CD4-positive, alpha-beta T cell treated with Interferon alpha-2 for 1 hour (primary cell): ENCODE measurements around the gene RASGRP4.
"Not testable (repeated sequence)": the region's sequence is repeated elsewhere in the genome, so short reads cannot be mapped to it uniquely, and the experiment has no call there.

Experiments used
- DNase-seq, 2 donors: peaks; one replicate each; pipeline ENCODE4 v3.0.0-alpha.2; 2020 to 2022

The RASGRP4 gene, protein sequence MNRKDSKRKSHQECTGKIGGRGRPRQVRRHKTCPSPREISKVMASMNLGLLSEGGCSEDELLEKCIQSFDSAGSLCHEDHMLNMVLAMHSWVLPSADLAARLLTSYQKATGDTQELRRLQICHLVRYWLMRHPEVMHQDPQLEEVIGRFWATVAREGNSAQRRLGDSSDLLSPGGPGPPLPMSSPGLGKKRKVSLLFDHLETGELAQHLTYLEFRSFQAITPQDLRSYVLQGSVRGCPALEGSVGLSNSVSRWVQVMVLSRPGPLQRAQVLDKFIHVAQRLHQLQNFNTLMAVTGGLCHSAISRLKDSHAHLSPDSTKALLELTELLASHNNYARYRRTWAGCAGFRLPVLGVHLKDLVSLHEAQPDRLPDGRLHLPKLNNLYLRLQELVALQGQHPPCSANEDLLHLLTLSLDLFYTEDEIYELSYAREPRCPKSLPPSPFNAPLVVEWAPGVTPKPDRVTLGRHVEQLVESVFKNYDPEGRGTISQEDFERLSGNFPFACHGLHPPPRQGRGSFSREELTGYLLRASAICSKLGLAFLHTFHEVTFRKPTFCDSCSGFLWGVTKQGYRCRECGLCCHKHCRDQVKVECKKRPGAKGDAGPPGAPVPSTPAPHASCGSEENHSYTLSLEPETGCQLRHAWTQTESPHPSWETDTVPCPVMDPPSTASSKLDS

DNA sequence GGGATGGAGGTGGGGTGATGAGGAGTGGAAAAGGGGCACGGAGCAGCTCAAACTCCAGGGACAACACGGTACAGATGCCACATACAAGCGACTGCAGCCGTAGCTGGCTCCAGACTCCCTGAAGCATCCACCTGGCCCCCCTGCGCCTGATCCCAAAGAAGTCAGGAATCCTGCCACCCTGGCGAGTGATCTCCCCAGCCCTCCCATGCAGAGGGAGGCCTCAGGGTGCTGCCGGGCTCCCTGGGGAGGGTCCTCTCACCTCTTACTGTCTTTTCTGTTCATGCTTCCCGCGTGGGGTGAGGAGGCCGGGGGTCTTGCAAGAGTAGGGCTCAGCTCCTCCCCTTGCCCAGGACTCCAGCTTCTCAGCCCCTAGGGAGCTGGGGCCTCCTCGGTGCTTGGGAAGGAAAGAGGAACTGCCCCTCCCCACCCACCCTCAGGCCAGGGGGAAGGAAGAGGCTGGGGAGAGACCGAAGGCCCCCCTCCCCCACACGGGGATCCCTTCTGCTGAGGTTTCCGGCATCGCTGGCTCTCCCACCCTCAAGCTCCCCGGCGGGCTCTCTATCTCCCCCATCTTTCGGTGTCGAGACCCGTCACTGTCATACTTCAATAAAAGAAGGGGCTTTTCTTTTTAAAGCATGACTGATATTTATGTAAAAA lies at the start of gene RASGRP4:
Gene RASGRP4 (minus strand): TSS at position 410 of the 657 bp plus-strand sequence. CDS start 128 bp downstream, at position 282.
- peak; percentile 41 to 43 for DNase-seq

DNA sequence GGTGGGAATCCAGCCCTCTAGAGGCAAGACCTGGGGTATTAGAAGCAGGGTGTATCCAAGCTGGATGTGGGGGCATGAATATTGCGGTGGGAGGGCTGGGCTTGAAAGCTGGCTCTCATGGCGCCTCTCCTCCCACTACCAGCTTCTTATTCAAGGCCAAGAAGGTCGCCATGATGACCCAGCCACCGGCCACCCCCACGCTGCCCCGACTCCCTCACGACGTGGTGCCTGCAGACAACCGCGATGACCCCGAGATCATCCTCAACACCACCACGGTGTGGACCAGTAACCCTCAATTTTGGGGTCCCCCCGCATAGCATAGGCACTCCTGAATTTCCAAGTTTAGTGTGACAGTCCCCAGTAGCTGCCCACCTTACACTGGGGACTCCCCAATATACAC lies 49.2 kb upstream of the RASGRP4 start:
- DNase-seq: no peak

DNA sequence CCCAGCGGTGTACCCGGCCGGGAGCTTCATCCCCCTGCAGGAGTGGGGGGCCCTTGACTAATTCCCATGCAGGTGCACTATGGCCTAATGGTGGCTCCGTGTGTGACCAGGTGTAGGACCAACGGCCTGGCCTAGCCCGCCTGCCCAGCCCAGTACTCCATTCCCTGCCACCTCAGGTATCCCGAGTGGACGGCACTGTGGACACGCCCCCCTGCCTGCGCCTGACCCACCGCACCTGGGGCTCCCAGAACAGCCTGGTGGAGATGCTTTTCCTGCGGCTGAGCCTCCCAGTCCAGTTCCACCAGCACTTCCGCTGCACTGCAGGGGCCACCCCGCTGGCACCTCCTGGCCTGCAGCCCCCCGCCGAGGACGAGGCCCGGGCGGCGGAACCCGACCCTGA lies 47.2 kb upstream of the RASGRP4 start:
- no peak for DNase-seq

DNA sequence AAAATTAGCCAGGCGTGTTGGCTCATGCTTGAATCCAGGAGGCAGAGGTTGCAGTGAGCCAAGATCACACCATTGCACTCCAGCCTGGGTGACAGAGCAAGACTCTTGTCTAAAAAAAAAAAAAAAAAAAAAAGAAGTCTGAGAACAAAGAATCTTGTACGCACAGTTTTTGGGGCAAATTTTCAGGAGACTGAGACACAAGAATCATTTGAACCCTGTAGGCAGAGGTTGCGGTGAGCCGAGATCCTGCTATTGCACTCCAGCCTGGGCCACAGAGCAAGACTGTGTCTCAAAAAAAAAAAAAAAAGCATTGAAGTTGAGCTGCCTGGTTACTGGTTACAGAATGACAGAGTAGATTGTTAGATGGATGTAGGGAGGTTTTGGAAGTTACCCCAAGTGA lies 46.7 kb upstream of the RASGRP4 start:
- DNase-seq: not testable (repeated sequence)

DNA sequence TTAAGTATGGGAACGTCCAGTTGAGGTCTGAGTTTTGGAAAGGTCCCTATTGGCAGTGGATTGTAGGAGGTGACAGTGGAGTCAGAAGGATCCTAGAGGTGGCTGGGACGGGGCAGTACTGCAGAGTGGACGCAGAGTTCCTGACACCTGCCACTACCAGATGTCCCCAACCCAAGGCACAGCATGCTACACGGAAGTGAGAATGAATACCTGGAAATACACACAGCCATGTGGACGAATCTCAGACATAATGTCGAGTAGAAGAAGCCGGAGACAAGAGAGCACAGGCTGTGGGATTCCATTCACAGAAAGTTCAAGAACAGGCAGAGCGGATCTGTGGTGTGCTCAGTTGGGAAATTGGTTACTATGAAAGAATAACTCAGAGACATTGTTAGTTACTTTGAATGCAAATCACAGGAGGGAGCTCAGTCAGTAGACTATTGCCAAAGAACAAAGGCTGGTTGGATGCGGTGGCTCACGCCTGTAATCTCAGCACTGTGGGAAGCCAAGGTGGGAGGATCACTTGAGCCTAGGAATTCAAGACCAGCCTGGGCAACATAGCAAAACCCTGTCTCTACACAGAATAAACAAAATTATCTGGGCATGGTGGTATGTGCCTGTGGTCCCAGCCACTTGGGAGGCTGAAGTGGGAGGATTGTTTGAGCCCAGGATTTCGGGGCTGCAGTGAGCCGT lies 44.9 kb upstream of the RASGRP4 start:
- DNase-seq: no peak

GRCh38 chr19:38469151-38469550 lies 43.1 kb upstream of the RASGRP4 start:
- no peak for DNase-seq

DNA sequence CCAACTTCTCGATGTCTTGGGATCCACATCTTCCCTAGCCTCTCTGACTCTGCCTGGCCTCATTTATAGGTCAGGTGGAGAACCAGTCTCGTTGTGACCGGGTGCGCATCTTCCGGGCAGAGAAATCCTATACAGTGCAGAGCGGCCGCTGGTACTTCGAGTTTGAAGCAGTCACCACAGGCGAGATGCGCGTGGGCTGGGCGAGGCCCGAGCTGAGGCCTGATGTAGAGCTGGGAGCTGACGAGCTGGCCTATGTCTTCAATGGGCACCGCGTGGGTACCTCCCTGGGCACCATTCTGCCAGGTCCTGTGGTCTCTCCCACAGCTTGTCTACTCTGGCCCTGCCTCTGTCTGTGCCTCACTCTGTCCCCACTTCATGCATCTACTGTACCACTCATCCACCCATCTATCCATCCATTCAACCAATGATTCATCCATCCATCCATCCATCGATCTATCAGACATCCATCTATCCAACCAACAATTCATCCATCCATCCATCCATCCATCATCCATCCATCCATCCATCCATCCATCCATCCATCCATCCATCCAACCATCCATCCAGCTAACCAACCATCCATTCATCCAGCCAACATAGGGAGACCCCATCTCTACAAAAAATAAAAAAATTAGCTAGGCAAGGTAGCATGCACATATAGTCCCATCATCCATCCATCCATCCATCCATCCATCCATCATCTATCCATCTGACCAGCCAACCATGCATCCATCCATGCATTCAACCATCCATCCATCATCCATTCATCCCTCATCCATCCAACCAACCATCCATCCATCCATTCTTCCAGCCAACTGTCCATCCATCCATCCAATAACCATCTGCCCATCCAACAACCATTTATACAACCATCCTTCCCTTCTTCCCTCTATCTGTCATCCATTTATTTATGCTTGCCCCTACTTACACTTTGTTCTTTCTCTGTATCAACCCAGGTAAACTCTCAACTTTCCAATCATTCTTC lies 41.8 kb upstream of the RASGRP4 start:
- DNase-seq: no peak

DNA sequence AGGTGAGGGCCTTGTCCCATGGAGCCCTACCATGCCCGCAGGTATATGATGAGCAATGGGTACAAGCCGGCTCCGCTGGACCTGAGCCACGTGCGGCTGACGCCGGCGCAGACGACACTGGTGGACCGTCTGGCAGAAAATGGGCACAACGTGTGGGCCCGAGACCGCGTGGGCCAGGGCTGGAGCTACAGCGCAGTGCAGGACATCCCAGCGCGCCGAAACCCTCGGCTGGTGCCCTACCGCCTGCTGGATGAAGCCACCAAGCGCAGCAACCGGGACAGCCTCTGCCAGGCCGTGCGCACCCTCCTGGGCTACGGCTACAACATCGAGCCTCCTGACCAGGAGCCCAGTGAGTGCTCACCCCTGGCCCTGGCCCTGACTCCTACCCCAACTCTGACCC lies 40.0 kb upstream of the RASGRP4 start:
- DNase-seq: no peak

GRCh38 chr19:38464421-38465082 lies 38.5 kb upstream of the RASGRP4 start:
- DNase-seq: no peak

DNA sequence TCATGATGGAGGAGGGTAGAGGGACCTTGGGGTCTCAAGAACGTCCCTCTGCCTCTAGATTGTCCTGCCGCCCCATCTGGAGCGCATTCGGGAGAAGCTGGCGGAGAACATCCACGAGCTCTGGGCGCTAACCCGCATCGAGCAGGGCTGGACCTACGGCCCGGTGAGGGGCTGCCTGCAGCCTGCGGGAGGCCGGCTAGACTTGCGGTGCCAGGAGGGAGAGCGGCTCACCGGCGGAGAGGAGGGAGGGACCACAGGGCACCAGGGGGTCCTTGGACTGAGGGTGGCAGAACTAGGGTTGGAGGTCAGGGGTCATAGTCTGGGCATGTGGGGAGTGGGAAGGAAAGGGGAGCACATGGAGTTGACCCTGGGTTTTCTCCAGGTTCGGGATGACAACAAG lies 37.3 kb upstream of the RASGRP4 start:
- DNase-seq: no peak

DNA sequence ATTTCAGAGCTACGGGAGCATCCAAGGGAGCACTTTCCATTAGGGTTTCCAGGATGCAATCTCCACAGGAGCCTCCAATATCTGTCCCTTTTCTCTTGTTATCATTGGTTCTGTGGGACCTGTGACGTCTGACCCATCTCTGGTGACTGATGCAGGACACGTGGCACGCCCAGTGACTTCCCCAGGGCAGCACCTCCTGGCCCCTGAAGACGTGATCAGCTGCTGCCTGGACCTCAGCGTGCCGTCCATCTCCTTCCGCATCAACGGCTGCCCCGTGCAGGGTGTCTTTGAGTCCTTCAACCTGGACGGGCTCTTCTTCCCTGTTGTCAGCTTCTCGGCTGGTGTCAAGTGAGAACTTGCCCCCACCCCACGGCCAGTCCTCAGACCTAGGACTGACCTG lies 33.0 kb upstream of the RASGRP4 start:
- DNase-seq: no peak

DNA sequence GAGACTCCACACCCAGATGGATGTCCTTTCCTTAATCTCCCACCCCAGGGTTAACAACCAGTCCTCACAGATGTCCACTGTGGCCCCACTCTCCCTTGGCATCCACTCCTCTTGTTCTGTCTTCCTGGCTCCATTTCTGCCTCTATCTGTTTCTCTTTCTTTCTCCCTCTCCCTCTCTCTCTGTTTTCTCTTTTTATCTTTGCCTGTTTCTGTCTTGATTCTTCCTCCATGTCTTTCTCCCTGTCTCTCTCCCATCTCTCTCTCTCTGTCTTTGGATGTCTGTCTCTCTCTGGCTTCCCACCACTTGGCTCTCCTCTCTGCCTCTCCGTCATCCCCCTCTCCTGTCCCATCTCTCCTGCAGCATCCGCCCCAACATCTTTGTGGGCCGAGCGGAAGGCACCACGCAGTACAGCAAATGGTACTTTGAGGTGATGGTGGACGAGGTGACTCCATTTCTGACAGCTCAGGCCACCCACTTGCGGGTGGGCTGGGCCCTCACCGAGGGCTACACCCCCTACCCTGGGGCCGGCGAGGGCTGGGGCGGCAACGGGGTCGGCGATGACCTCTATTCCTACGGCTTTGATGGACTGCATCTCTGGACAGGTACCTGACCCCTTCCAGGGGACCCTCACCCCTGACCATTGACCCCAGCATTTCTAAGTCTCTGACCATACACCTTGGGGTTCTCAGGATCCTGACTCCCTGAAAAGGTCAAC lies 31.8 kb upstream of the RASGRP4 start:
- no peak for DNase-seq

GRCh38 chr19:38457202-38457601 lies 31.2 kb upstream of the RASGRP4 start:
- DNase-seq: no peak

DNA sequence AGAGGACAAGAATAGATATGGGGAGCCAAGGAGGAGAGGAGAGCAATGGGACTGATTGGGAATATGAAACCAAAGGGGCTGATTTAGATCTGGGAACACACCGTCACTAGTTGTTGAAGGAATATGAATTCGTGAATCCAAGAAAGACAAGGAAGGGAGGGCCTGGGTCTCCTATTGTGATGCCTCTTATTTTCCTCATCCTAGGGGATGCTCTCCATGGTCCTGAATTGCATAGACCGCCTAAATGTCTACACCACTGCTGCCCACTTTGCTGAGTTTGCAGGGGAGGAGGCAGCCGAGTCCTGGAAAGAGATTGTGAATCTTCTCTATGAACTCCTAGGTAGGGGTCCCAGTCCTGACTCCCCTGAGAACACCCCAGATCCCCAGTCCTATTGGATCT lies 29.0 kb upstream of the RASGRP4 start:
- no peak for DNase-seq

DNA sequence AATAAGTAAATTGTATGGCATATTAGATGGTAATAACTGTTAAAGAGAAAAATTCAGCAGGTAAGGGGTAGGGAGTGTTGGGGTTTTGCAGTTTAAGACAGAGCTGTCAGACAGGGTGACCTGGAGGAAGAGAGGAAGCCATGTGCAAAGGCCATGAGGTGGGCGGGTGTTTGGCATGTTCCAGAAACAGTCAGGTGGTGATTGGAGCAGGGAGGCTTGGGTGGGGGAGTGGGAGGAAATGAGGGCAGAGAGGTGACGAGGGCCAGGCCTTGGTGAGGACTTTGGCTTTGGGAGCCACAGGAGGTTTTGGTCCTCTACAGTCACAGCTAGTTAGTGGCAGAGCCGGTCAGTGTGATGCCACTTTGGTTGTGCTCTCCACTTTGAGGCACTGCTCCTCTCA lies 27.6 kb upstream of the RASGRP4 start:
- no peak for DNase-seq

GRCh38 chr19:38452430-38453366 lies 26.7 kb upstream of the RASGRP4 start:
- peak in 1 of 2 donors; percentile 2 for DNase-seq

- DNase-seq: no peak
Observed at GRCh38 chr19:38451629-38452028, 25.6 kb upstream of the RASGRP4 start.

DNA sequence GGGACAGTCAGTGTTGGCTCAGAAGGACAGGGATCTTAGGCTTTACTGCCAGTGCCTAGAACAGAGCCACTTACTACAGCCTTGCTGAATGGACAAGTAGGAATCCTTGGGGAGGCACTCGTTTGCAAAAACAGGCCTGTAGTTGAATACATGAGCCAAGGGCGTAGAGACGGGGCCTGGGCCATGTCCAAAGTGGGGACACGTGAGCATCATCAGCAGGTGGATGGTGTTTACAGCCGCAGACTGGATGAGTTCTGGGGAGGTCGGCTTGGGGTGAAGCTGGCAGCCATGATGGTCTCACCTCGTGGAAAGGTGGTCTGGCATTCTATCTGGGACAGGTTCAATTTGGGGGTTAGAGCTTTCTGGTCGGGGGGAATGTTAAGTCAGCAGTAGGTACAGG lies 25.0 kb upstream of the RASGRP4 start:
- DNase-seq: no peak

GRCh38 chr19:38449518-38449917 lies 23.5 kb upstream of the RASGRP4 start:
- DNase-seq: no peak

DNA sequence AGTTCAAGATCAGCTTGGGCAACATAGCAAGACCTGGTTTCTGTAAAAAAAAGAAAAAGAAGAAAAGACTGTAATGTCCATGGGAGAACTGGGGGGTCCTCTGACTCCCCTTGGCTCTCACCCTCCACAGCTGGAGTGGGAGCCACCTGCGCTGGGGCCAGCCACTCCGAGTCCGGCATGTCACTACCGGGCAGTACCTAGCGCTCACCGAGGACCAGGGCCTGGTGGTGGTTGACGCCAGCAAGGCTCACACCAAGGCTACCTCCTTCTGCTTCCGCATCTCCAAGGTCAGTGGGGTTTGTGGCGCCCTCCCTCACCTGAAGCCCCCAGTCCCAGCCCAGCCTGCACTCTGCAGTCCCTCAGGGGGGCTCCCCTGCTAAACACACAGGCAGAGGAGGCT lies 22.2 kb upstream of the RASGRP4 start:
- DNase-seq: no peak
